CD4-positive, alpha-beta T cell (primary cell): Measurements from ENCODE around the gene MSI2. TPM values are rescaled to one million over a fixed set of nuclear protein-coding genes. Genes with fewer than 3 reads are reported as not detected.

Experiments
- ATAC-seq: fragments of 200-7000 bp; cut with Tn5 transposase; one replicate; pipeline ENCODE4 v1.10.0; 2022; ENCODE audit warnings: mild to moderate bottlenecking; ENCODE audit not compliant: poor library complexity
- CTCF ChIA-PET: fragments of 350-600 bp; sonication (Branson Sonifier 250); formaldehyde crosslinking; loops from one replicate; lab custom pipeline; 2021; ENCODE audit warnings: antibody characterized with exemption, inconsistent platforms; lab: Charles Lee
- POLR2A ChIA-PET: fragments of 350-600 bp; sonication (Branson Sonifier 250); formaldehyde crosslinking; loops from one replicate; lab custom pipeline; 2021; ENCODE audit warnings: antibody characterized with exemption, inconsistent platforms; lab: Charles Lee
- DNase-seq, 14 experiments: peaks; one replicate each; pipeline ENCODE4 v3.0.0-alpha.2; 2013 to 2020; ENCODE audit warnings: mixed read lengths in 2 of 14
- H3K27ac ChIP-seq, 2 donors: one replicate each; pipeline versions ENCODE4 v1.5.1 to v1.7.0; 2013; ENCODE audit warnings: low read length in 2 of 2, low read depth in 1 of 2, mild to moderate bottlenecking in 1 of 2
- H3K27me3 ChIP-seq, 2 experiments: 1 replicate in 1 of 2; 2 replicates in 1 of 2; pipeline versions ENCODE4 v1.6.1 to v1.7.0; 2013; ENCODE audit warnings: low read length in 2 of 2, control low read depth in 1 of 2, mild to moderate bottlenecking in 1 of 2, moderate library complexity in 1 of 2; ENCODE audit not compliant: insufficient read depth in 2 of 2, control insufficient read depth in 1 of 2
- H3K36me3 ChIP-seq: one replicate; pipeline ENCODE4 v1.6.1; 2013; ENCODE audit warnings: low read length, control low read depth; ENCODE audit not compliant: insufficient read depth
- H3K4me1 ChIP-seq: one replicate; pipeline ENCODE4 v1.6.1; 2013; ENCODE audit warnings: low read length, control low read depth; ENCODE audit not compliant: insufficient read depth
- H3K4me3 ChIP-seq: one replicate; pipeline ENCODE4 v1.5.1; 2013; ENCODE audit warnings: mild to moderate bottlenecking, low read length, moderate library complexity
- H3K9me3 ChIP-seq, 2 experiments: 1 replicate in 1 of 2; 2 replicates in 1 of 2; pipeline versions ENCODE4 v1.6.1 to v1.7.0; 2013; ENCODE audit warnings: low read length in 2 of 2, mild to moderate bottlenecking in 2 of 2, control low read depth in 1 of 2, moderate library complexity in 1 of 2; ENCODE audit not compliant: control insufficient read depth in 1 of 2, insufficient read depth in 1 of 2
- H3K27ac Mint-ChIP-seq: one replicate; pipeline ENCODE4 v1.8.0; 2020; ENCODE audit warnings: mixed read lengths
- H3K27me3 Mint-ChIP-seq: one replicate; pipeline ENCODE4 v1.8.0; 2021; ENCODE audit warnings: mixed read lengths
- H3K36me3 Mint-ChIP-seq: one replicate; pipeline ENCODE4 v1.8.0; 2021; ENCODE audit warnings: low read depth, mixed read lengths
- H3K4me1 Mint-ChIP-seq: one replicate; pipeline ENCODE4 v1.8.0; 2021; ENCODE audit warnings: low read depth, mixed read lengths
- H3K4me3 Mint-ChIP-seq: one replicate; pipeline ENCODE4 v1.8.0; 2020; ENCODE audit warnings: mild to moderate bottlenecking, mixed read lengths
- H3K9me3 Mint-ChIP-seq: one replicate; pipeline ENCODE4 v1.8.0; 2020; ENCODE audit warnings: mixed read lengths
- intact Hi-C, 2 experiments: fragments of 100-400 bp; cut with DNase I in 1 of 2; cut with micrococcal nuclease in 1 of 2; formaldehyde crosslinking; loops; one replicate each; pipeline versions ENCODE4 v1.15.1 to v1.9.0; 2023 to 2025; cut with DNase I, micrococcal nuclease
- total RNA-seq, 174 experiments: library from RNA in 2 of 174; stranded (reverse) in 2 of 174; gene quantifications; one replicate each; pipeline ENCODE4 v1.2.3 and lab custom pipeline; 2021 to 2026
- TF ChIP-seq, protein P1 (sequence below): fragments of 200-600 bp; IDR thresholded peaks from one replicate; pipeline ENCODE4 v1.8.0; 2022; ENCODE audit warnings: antibody characterized with exemption, mild to moderate bottlenecking

MSI2 gene
- total RNA-seq, 2 experiments from 2014 or later = 129 to 132 TPM

DNA sequence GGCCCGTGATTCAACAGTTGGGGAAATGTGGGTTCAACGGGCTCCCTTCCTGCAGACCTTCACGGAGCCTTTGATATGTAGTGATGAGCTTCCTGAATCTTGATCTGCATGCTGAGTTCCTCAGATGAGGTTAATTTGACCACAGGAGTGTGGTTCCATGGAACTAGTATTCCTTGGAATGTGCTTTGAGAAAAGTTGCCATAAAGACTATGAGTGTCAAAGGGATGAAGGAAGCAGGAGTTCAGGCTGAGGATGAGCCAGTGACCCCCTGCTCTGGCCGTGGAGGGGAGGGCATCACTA is 229.2 kb downstream of the MSI2 start:
- no peak overlapping the region for H3K4me3 ChIP-seq
- H3K27me3 ChIP-seq = no peaks in the 10 kb centered on the region
- ChIA-PET POLR2A (no interaction called here), CTCF (no interaction called here)
- no peak overlapping the region for H3K4me3 Mint-ChIP-seq
- H3K36me3 Mint-ChIP-seq = no peaks in the 10 kb centered on the region
- no peaks in the 10 kb centered on the region for H3K9me3 ChIP-seq
- H3K4me1 Mint-ChIP-seq = peaks cover 88% of the 10 kb centered on the region
- TF ChIP-seq, protein P1, sequence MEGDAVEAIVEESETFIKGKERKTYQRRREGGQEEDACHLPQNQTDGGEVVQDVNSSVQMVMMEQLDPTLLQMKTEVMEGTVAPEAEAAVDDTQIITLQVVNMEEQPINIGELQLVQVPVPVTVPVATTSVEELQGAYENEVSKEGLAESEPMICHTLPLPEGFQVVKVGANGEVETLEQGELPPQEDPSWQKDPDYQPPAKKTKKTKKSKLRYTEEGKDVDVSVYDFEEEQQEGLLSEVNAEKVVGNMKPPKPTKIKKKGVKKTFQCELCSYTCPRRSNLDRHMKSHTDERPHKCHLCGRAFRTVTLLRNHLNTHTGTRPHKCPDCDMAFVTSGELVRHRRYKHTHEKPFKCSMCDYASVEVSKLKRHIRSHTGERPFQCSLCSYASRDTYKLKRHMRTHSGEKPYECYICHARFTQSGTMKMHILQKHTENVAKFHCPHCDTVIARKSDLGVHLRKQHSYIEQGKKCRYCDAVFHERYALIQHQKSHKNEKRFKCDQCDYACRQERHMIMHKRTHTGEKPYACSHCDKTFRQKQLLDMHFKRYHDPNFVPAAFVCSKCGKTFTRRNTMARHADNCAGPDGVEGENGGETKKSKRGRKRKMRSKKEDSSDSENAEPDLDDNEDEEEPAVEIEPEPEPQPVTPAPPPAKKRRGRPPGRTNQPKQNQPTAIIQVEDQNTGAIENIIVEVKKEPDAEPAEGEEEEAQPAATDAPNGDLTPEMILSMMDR = no peak
- peaks cover 25% of the 10 kb centered on the region for H3K4me1 ChIP-seq
- H3K27ac ChIP-seq = no peak overlapping the region
- no peaks in the 10 kb centered on the region for H3K27me3 Mint-ChIP-seq
- DNase-seq (no peak), ATAC-seq (no peak)
- H3K9me3 Mint-ChIP-seq = no peaks in the 10 kb centered on the region
- intact Hi-C loops = no loop called here
- H3K27ac Mint-ChIP-seq = no peak overlapping the region
- H3K36me3 ChIP-seq = no peaks in the 10 kb centered on the region

DNA sequence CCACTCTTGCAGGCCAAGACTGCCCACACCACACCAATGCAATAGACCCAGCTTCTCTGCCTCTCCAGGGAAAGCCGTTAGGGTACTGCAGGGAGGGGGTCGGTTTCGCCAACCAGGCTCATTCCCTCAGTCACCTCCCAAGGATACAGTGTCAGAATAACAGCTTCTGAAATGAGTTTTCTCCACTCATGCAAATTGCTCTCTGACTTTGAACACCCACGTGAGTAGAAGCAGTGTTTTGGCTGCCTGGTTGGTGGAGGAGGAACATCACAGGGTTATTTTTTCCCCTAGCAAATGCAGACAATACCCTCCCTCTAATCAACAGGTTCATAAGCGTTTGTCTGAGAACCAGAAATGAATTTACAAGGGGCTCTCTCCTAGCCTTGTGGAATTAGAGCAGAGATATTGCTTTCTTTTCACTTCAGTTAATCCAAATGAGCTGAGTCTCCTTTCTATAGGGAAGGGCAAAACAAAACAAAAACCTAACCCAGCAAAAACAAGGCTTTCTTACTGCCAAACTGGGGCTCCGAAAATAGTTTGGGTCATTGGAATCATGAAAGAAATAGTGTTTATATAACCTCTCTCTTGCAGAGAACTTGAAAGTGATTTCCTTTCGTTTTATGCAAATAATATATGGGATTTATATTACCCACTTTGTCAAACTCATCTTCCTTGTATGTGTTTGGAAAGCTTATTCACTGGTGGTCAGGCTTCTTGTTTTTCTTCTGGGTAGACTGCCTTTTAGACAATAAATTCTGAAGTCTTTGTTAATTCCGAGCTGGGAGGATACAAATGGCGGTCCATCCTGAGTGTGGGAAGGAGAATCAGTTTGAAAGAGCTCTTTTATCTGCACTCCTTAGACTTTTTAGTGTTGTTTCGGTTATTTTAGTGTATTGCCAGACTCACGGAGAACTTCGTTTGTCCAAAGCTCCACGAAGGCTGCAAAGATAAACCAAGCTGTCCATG is 229.9 kb downstream of the MSI2 start:
- Histone ChIP-seq H3K4me1 (peaks cover 25% of the 10 kb centered on the region), H3K9me3 (no peaks in the 10 kb centered on the region), H3K4me3 (no peak overlapping the region), H3K27ac (no peak overlapping the region), H3K27me3 (no peaks in the 10 kb centered on the region), H3K36me3 (no peaks in the 10 kb centered on the region)
- no peak overlapping the region for H3K27ac Mint-ChIP-seq
- ChIA-PET POLR2A (no interaction called here), CTCF (no interaction called here)
- DNase-seq (no peak), ATAC-seq (peak; percentile 14)
- intact Hi-C loops = no loop called here
- no peaks in the 10 kb centered on the region for H3K9me3 Mint-ChIP-seq
- H3K4me1 Mint-ChIP-seq = peaks cover 81% of the 10 kb centered on the region
- no peaks in the 10 kb centered on the region for H3K36me3 Mint-ChIP-seq
- no peak overlapping the region for H3K4me3 Mint-ChIP-seq
- TF ChIP-seq, protein P1 = no peak
- no peaks in the 10 kb centered on the region for H3K27me3 Mint-ChIP-seq

DNA sequence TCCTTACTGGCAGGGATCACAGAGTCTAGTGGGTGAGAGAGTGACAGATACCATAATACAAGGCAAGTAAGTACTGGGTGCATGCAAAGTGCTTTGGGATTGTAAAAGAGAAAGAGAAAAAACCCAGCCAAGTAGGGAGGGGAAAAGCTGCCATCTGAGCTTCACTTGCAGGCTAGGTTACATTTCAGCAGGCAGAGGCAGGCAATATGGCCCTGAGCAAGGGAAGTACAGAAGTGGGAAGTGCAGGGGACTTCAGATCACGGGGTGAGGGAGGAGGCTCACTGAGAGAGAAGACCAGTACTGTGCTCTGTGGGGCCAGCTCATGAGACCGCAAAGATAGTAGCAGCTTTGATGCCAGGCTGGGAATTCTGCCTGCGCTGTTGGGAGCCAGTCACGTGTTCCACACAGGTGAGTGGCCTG is 230.6 kb downstream of the MSI2 start:
- Mint-ChIP-seq H3K36me3 (peaks cover under 1% of the 10 kb centered on the region), H3K4me1 (peaks cover 79% of the 10 kb centered on the region), H3K4me3 (no peak overlapping the region), H3K27ac (no peak overlapping the region), H3K9me3 (no peaks in the 10 kb centered on the region), H3K27me3 (no peaks in the 10 kb centered on the region)
- H3K27ac ChIP-seq = no peak overlapping the region
- ChIA-PET CTCF (no interaction called here), POLR2A (interaction anchor here (0.8 kb wide), 1 partner anchor 178 kb away, joined by 3 read pairs; no protein-coding TSS in a partner anchor)
- TF ChIP-seq, protein P1 = no peak
- ATAC-seq = no peak
- no peaks in the 10 kb centered on the region for H3K27me3 ChIP-seq
- peaks cover 25% of the 10 kb centered on the region for H3K4me1 ChIP-seq
- peak in 1 of 14 experiments; percentile 15 for DNase-seq
- H3K9me3 ChIP-seq = no peaks in the 10 kb centered on the region
- no peak overlapping the region for H3K4me3 ChIP-seq
- no peaks in the 10 kb centered on the region for H3K36me3 ChIP-seq
- intact Hi-C loops = no loop called here
